Astrocyte (in vitro differentiated cells and primary cell): Measurements from ENCODE around the gene IL20RA. TPM values are rescaled to one million over a fixed set of nuclear protein-coding genes. Genes with fewer than 3 reads are reported as not detected.

ENCODE experiments used
- DNase-seq: peaks from one replicate; pipeline ENCODE4 v3.0.0-alpha.2; 2010; ENCODE audit warnings: low read depth
- FAIRE-seq: peaks from 2 replicates; lab custom pipeline; 2011; peaks lifted over from hg19 to GRCh38; lab: Jason Lieb, UNC
- H2AFZ ChIP-seq: 2 replicates; pipeline ENCODE4 v1.6.0; 2012; ENCODE audit warnings: low read depth, low read length, inconsistent platforms
- H3K27ac ChIP-seq: 2 replicates; pipeline ENCODE4 v1.5.1; 2011; ENCODE audit warnings: low read depth, low read length, inconsistent platforms
- H3K27me3 ChIP-seq: 2 replicates; pipeline ENCODE4 v1.6.0; 2011; ENCODE audit warnings: low read length, inconsistent platforms; ENCODE audit not compliant: insufficient read depth
- H3K36me3 ChIP-seq: 2 replicates; pipeline ENCODE4 v1.5.1; 2011; ENCODE audit warnings: low read length, inconsistent platforms; ENCODE audit not compliant: insufficient read depth
- H3K4me1 ChIP-seq: 2 replicates; pipeline ENCODE4 v1.5.1; 2011; ENCODE audit warnings: low read length, inconsistent platforms; ENCODE audit not compliant: insufficient read depth
- H3K4me2 ChIP-seq: 2 replicates; pipeline ENCODE4 v1.6.0; 2012; ENCODE audit warnings: low read length, inconsistent platforms
- H3K4me3 ChIP-seq: 2 replicates; pipeline ENCODE4 v1.5.1; 2011; ENCODE audit warnings: low read depth, mild to moderate bottlenecking, low read length, inconsistent platforms; ENCODE audit not compliant: insufficient read depth
- H3K79me2 ChIP-seq: 2 replicates; pipeline ENCODE4 v1.6.0; 2012; ENCODE audit warnings: mild to moderate bottlenecking, low read length, inconsistent platforms; ENCODE audit not compliant: insufficient read depth
- H3K9ac ChIP-seq: 2 replicates; pipeline ENCODE4 v1.6.0; 2012; ENCODE audit warnings: mild to moderate bottlenecking, low read length, inconsistent platforms
- H3K9me3 ChIP-seq: 2 replicates; pipeline ENCODE4 v1.5.1; 2012; ENCODE audit warnings: low read depth, mild to moderate bottlenecking, low read length, inconsistent platforms; ENCODE audit not compliant: insufficient read depth
- H4K20me1 ChIP-seq: 2 replicates; pipeline ENCODE4 v1.6.0; 2012; ENCODE audit warnings: low read length, inconsistent platforms; ENCODE audit not compliant: insufficient read depth
- H3K27ac Mint-ChIP-seq: one replicate; pipeline ENCODE4 v1.8.0; 2021; ENCODE audit warnings: mild to moderate bottlenecking, mixed read lengths; ENCODE audit not compliant: unreplicated experiment
- H3K27me3 Mint-ChIP-seq: one replicate; pipeline ENCODE4 v1.8.0; 2021; ENCODE audit warnings: low read depth, mixed read lengths; ENCODE audit not compliant: unreplicated experiment
- H3K36me3 Mint-ChIP-seq: one replicate; pipeline ENCODE4 v1.8.0; 2021; ENCODE audit warnings: low read depth, mixed read lengths; ENCODE audit not compliant: unreplicated experiment
- H3K4me1 Mint-ChIP-seq: one replicate; pipeline ENCODE4 v1.8.0; 2021; ENCODE audit warnings: low read depth, mixed read lengths; ENCODE audit not compliant: unreplicated experiment
- H3K4me3 Mint-ChIP-seq: one replicate; pipeline ENCODE4 v1.8.0; 2021; ENCODE audit warnings: mild to moderate bottlenecking, moderate library complexity, mixed read lengths; ENCODE audit not compliant: unreplicated experiment
- H3K9me3 Mint-ChIP-seq: one replicate; pipeline ENCODE4 v1.8.0; 2021; ENCODE audit warnings: mild to moderate bottlenecking, mixed read lengths; ENCODE audit not compliant: unreplicated experiment
- EZH2 ChIP-seq: IDR thresholded peaks from 2 replicates; pipeline ENCODE4 v1.6.1; 2012; ENCODE audit warnings: mild to moderate bottlenecking, low read length, inconsistent platforms; ENCODE audit not compliant: insufficient read depth
- total RNA-seq: library from RNA; stranded (reverse); gene quantifications from 2 replicates; pipeline ENCODE4 v1.2.1, GENCODE V29; 2021
- TF ChIP-seq, protein P1 (sequence below): IDR thresholded peaks from 2 replicates; pipeline ENCODE4 v1.5.1; 2011; ENCODE audit warnings: low read depth, mild to moderate bottlenecking, inconsistent platforms, low read length, moderate library complexity; ENCODE audit not compliant: insufficient read depth

IL20RA gene
- total RNA-seq, 1 donor from 2014 or later = 0.07 TPM

DNA sequence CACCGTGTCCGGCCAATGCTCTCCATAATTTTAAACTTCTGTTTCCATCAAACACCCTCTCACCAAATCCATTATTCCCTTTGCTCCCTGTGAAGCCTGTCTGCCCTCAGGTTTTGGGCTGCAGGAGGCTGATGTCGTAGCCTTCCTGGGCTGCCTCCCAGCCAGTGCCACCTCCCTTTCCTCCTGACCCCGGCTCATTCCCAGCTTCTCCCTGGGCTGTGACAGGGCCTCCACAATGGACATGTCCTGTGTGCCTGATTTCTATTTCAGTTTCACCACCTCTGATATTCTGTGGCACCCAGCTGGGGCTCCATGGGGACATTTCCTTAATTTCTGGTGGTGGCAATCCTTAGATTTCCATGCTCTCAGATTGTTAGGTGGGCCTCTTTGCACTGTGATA, 28.8 kb downstream of the IL20RA start:
- Histone ChIP-seq H3K4me1 (peaks cover 27% of the 10 kb centered on the region), H3K27me3 (no peaks in the 10 kb centered on the region), H3K27ac (peak overlapping the region; percentile 27), H3K4me2 (peak overlapping the region; percentile 65), H3K4me3 (no peak overlapping the region), H4K20me1 (no peaks in the 10 kb centered on the region), H3K9ac (peak overlapping the region; percentile 3), H2AFZ (no peak overlapping the region), H3K9me3 (no peaks in the 10 kb centered on the region), H3K79me2 (no peaks in the 10 kb centered on the region), H3K36me3 (no peaks in the 10 kb centered on the region)
- FAIRE-seq (peak; percentile 32), DNase-seq (no peak)
- H3K9me3 Mint-ChIP-seq = no peaks in the 10 kb centered on the region
- H3K36me3 Mint-ChIP-seq = no peaks in the 10 kb centered on the region
- H3K27ac Mint-ChIP-seq = no peak overlapping the region
- H3K4me1 Mint-ChIP-seq = peaks cover 29% of the 10 kb centered on the region
- no peak overlapping the region for H3K4me3 Mint-ChIP-seq
- TF ChIP-seq, protein P1, sequence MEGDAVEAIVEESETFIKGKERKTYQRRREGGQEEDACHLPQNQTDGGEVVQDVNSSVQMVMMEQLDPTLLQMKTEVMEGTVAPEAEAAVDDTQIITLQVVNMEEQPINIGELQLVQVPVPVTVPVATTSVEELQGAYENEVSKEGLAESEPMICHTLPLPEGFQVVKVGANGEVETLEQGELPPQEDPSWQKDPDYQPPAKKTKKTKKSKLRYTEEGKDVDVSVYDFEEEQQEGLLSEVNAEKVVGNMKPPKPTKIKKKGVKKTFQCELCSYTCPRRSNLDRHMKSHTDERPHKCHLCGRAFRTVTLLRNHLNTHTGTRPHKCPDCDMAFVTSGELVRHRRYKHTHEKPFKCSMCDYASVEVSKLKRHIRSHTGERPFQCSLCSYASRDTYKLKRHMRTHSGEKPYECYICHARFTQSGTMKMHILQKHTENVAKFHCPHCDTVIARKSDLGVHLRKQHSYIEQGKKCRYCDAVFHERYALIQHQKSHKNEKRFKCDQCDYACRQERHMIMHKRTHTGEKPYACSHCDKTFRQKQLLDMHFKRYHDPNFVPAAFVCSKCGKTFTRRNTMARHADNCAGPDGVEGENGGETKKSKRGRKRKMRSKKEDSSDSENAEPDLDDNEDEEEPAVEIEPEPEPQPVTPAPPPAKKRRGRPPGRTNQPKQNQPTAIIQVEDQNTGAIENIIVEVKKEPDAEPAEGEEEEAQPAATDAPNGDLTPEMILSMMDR = no peak
- no peak for TF ChIP-seq EZH2
- no peaks in the 10 kb centered on the region for H3K27me3 Mint-ChIP-seq

DNA sequence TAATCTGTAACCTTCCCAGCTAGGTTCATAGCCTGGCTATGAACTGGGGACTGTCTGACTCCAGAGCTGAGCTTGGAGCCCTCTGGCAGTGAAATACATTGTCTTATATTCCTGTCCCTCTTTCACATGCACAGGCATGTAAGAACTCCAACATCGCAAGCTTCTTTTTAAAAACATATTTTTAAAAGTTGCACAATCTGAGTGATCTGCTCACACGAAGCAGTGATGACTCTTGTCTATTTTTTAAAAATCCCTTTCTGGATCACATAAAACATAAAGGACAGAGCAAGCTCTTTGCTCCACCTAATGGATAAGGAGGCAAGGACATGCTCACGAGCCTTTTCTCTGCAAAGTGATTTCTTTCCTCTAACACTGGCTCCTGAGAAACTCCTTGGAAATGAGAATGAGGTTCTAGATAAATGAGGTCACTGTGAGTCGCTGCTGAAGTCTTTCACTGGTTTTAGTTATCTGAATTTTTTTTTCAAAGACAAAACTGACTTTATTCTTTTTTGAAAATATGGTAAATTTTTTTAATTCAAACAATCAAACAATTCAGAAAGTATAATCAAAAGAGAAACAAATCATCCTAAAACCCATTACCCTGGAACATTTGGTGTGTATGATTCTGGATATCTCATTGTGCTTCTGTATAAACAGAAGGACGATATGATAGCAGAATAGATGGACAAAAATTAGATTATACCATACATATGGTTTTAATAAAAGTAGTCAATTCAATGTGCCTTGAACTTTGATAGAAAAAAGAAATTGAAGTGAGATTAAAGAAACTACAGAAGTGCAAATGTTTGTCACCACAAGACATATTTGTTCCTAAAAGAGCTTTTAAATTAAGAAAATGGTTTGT, 30.8 kb downstream of the IL20RA start:
- no peak overlapping the region for H3K9ac ChIP-seq
- H2AFZ ChIP-seq = no peak overlapping the region
- no peak overlapping the region for H3K4me3 ChIP-seq
- no peaks in the 10 kb centered on the region for H3K9me3 ChIP-seq
- peaks cover 27% of the 10 kb centered on the region for H3K4me1 ChIP-seq
- no peaks in the 10 kb centered on the region for H3K36me3 ChIP-seq
- no peak for TF ChIP-seq EZH2
- TF ChIP-seq, protein P1 = peak; percentile 66
- Mint-ChIP-seq H3K27me3 (no peaks in the 10 kb centered on the region), H3K4me3 (no peak overlapping the region), H3K9me3 (no peaks in the 10 kb centered on the region), H3K27ac (no peak overlapping the region), H3K4me1 (peaks cover 29% of the 10 kb centered on the region), H3K36me3 (no peaks in the 10 kb centered on the region)
- DNase-seq (peak; percentile 64), FAIRE-seq (no peak)
- H3K27ac ChIP-seq = no peak overlapping the region
- no peak overlapping the region for H3K4me2 ChIP-seq
- H3K79me2 ChIP-seq = no peaks in the 10 kb centered on the region
- no peaks in the 10 kb centered on the region for H4K20me1 ChIP-seq
- peaks cover 2% of the 10 kb centered on the region for H3K27me3 ChIP-seq

DNA sequence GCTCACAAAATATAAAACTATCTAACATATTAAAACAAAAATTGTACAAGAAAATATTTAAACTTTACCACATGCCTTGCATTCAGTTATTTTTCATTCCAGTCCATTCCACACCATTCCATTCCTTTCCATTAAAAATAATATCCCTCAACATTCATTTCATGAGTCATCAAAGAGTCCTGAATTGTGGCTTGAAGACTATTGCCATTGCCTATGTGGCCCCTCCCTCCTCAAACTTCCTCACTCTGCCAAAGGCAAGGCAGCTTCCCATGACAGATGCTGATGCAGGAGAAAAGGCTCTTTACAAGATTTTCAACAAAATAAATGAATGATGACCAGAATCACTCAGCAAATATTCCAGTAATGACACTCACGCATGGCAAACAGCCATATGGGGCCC, 31.7 kb downstream of the IL20RA start:
- FAIRE-seq (no peak), DNase-seq (peak; percentile 88)
- Mint-ChIP-seq H3K4me1 (peaks cover 29% of the 10 kb centered on the region), H3K9me3 (no peaks in the 10 kb centered on the region), H3K4me3 (no peak overlapping the region), H3K27ac (no peak overlapping the region), H3K36me3 (no peaks in the 10 kb centered on the region), H3K27me3 (peaks cover 2% of the 10 kb centered on the region)
- no peaks in the 10 kb centered on the region for H3K9me3 ChIP-seq
- H3K27ac ChIP-seq = no peak overlapping the region
- no peaks in the 10 kb centered on the region for H3K36me3 ChIP-seq
- peaks cover 27% of the 10 kb centered on the region for H3K4me1 ChIP-seq
- no peaks in the 10 kb centered on the region for H3K79me2 ChIP-seq
- H3K9ac ChIP-seq = no peak overlapping the region
- peaks cover 3% of the 10 kb centered on the region for H3K27me3 ChIP-seq
- H3K4me2 ChIP-seq = no peak overlapping the region
- no peak overlapping the region for H3K4me3 ChIP-seq
- H4K20me1 ChIP-seq = no peaks in the 10 kb centered on the region
- TF ChIP-seq, protein P1 = no peak
- TF ChIP-seq EZH2 = no peak
- no peak overlapping the region for H2AFZ ChIP-seq
